Measurements from ENCODE around the gene CFAP410.
"Not testable (repeated sequence)": the region's sequence is repeated elsewhere in the genome, so short reads cannot be mapped to it uniquely, and the experiment has no call there.

Gene CFAP410

DNA sequence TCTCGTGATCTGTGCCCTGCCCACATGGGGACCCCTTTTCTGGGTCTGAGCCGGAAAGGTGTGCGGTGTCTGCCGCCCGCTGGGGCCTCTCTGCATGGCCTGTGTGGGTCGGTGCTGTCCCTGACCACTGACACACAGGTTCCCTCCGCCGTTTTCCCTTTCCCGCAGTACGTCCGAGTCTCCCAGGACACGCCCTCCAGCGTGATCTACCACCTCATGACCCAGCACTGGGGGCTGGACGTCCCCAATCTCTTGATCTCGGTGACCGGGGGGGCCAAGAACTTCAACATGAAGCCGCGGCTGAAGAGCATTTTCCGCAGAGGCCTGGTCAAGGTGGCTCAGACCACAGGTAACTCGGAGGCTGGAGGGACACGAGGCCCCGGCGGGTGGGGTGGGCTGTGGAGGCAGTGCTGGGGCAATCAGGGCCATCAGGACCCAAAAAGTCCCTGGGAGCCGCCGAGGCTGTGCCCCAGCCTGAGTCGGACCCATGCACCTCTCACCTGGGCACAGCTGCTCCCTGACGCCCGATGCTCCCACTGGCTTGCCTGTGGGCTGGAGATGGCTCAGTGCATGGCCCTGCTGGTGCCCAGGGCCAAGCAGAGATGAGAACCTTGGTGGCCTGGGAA lies 27.5 kb upstream of the CFAP410 start:
- 93% methylated on average over 28 of the region's 28 CpGs for WGBS
- H3K9me3 ChIP-seq (ENCODE audit: insufficient read depth, low read depth, low read length) = no peaks in the 10 kb centered on the region
- no peaks in the 10 kb centered on the region for H3K4me1 ChIP-seq (ENCODE audit: insufficient read depth, low read length)
- H3K27me3 ChIP-seq (ENCODE audit: insufficient read depth, low read length) = peaks cover 20% of the 10 kb centered on the region
- H3K9ac ChIP-seq (ENCODE audit: low read depth, low read length) = no peak overlapping the region
- H3K36me3 ChIP-seq (ENCODE audit: insufficient read depth, low read length) = no peaks in the 10 kb centered on the region
- H3K4me3 ChIP-seq (ENCODE audit: low read length) = no peak overlapping the region
- no peak overlapping the region for H3K27ac ChIP-seq (ENCODE audit: low read depth, low read length)

DNA sequence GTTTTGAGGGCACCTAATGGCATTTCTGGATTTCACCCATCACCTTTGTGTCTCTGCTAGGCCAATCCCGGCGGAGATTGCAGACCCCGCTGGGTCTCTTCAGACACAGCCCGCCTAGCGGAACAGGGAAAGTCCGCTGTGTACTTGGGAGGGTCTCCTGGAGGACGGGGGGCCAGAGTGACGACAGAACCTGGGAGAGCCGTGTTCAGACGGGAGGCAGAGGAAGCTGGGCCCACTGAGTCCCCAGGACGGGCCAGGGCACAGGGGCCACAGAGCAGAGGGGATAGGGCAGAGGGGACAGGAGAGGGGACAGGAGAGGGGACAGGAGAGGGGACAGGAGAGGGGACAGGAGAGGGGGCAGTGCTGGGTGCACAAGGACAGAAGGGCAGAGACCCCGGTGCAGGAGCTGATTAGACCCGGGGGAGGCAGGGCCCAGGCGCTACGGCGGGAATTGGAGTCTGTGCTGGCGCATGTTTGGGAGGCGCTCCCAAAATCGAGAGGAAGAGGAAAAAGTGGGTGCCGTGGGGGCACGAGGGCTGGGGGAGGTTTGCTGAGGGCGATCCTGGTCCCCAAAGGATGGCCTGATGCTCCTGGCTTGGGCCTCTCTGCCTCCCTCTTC lies 26.9 kb upstream of the CFAP410 start:
- no peak overlapping the region for H3K9ac ChIP-seq (ENCODE audit: low read depth, low read length)
- 95% methylated on average over 22 of the region's 22 CpGs for WGBS
- no peaks in the 10 kb centered on the region for H3K4me1 ChIP-seq (ENCODE audit: insufficient read depth, low read length)
- peaks cover 20% of the 10 kb centered on the region for H3K27me3 ChIP-seq (ENCODE audit: insufficient read depth, low read length)
- H3K36me3 ChIP-seq (ENCODE audit: insufficient read depth, low read length) = no peaks in the 10 kb centered on the region
- H3K27ac ChIP-seq (ENCODE audit: low read depth, low read length) = no peak overlapping the region
- no peaks in the 10 kb centered on the region for H3K9me3 ChIP-seq (ENCODE audit: insufficient read depth, low read depth, low read length)
- H3K4me3 ChIP-seq (ENCODE audit: low read length) = no peak overlapping the region

DNA sequence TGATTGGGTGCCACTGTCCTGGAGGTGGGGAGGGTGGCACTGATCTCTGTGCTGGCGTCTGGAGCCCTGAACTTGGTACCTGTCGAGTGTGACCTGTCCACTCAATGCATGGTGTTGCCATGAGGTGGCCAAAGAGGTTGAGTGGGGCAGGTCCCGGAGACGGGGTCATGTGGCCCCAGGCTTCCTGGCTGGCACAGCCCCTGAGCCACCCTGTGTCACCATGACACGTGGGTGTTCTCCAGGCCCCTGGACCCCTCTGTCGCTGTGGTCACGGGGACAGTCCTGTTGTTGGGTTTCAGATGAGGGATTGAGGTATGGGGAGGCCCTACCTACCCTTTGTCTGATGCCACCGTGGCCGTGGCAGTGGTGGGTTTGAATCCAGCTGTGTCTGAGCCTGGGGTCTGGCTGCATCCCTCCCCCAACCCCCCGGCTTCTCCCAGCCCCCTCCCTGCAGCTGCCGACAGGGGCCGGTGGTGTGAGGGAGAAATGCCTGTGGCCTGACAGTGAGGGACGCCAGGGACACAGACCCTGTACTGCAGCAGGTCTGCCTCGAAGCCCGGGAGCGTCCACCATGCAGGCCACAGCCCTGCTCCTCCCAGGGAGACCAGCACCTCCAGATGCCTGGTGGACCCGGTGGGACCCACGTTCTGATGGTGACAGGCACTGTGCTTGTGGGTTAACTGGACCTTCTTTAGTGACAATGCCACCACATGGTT lies 26.2 kb upstream of the CFAP410 start:
- Histone ChIP-seq H3K4me3 (ENCODE audit: low read length) (no peak overlapping the region), H3K9me3 (ENCODE audit: insufficient read depth, low read depth, low read length) (no peaks in the 10 kb centered on the region), H3K9ac (ENCODE audit: low read depth, low read length) (no peak overlapping the region), H3K27ac (ENCODE audit: low read depth, low read length) (no peak overlapping the region), H3K36me3 (ENCODE audit: insufficient read depth, low read length) (no peaks in the 10 kb centered on the region), H3K4me1 (ENCODE audit: insufficient read depth, low read length) (no peaks in the 10 kb centered on the region), H3K27me3 (ENCODE audit: insufficient read depth, low read length) (peaks cover 15% of the 10 kb centered on the region)
- WGBS = 90% methylated on average over 18 of the region's 18 CpGs

DNA sequence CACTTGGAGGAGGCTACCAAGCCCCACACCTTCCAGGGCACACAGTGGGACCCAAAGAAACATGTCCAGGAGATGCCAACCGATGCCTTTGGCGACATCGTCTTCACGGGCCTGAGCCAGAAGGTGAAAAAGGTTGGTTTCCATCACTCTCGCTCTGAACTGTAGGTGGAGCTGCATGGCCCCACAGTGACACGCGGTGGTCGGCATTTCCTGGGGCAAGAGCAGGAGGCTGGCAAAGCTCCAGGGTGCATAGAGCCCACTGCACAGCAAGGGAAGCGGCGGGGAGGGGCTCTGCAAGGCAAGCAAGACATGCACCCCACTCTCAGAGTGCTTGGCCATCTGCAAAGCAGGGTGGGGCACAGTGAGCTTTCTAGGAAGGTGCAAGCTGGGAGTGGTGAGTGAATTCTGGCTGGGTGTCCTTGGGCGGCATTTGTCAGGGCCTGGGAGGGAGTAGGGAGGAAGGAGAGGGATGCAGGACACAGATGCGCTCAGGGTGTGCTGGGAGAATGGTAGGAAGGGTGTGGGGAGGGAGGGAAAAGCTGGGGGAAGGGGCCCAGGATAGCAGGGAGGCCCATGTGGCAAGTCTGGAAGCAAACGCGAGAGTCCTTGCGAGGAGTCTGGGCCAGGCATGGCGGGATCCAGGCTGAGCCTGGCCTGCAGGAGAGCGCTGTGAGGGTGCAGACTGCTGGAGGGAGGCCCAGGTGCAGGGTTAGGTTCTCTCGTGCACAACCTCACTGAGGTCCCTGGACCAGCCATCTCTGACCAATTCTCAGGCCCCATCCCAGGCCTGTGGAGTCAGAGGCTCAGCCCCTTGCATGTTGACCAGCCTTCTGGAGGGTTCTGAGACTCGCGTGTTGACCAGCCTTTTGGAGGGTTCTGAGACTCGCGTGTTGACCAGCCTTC lies 25.2 kb upstream of the CFAP410 start:
- Histone ChIP-seq H3K27me3 (ENCODE audit: insufficient read depth, low read length) (peaks cover 8% of the 10 kb centered on the region), H3K36me3 (ENCODE audit: insufficient read depth, low read length) (no peaks in the 10 kb centered on the region), H3K4me3 (ENCODE audit: low read length) (no peak overlapping the region), H3K9ac (ENCODE audit: low read depth, low read length) (no peak overlapping the region), H3K9me3 (ENCODE audit: insufficient read depth, low read depth, low read length) (no peaks in the 10 kb centered on the region), H3K4me1 (ENCODE audit: insufficient read depth, low read length) (no peaks in the 10 kb centered on the region), H3K27ac (ENCODE audit: low read depth, low read length) (no peak overlapping the region)
- WGBS = 84% methylated on average over 22 of the region's 22 CpGs

DNA sequence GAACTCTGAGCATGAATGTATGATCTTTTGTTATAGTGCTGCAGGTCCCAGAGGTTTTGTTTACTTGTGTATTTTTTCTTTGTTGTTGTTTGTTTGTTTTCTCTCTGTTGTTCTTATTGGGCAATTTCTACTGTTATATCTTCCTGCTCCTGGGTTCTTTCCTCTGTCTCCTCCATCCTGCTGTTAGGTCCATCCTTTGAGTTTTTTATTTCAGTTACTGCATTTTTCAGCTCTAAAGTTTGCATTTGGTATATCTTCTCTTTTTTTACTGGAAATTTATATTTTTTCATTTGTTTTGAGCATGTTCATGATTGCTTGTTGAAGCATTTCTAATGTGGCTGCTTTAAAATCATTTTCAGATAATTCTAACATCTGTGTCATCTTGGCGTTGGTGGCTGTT lies 24.1 kb upstream of the CFAP410 start:
- H3K4me3 ChIP-seq (ENCODE audit: low read length) = no peak overlapping the region
- H3K27me3 ChIP-seq (ENCODE audit: insufficient read depth, low read length) = no peaks in the 10 kb centered on the region; the same call in 1 of the 2 replicates
- H3K27ac ChIP-seq (ENCODE audit: low read depth, low read length) = no peak overlapping the region
- H3K4me1 ChIP-seq (ENCODE audit: insufficient read depth, low read length) = no peaks in the 10 kb centered on the region
- no peaks in the 10 kb centered on the region for H3K36me3 ChIP-seq (ENCODE audit: insufficient read depth, low read length)
- H3K9me3 ChIP-seq (ENCODE audit: insufficient read depth, low read depth, low read length) = no peaks in the 10 kb centered on the region
- WGBS = 96% methylated on average over 1 of the region's 1 CpG
- H3K9ac ChIP-seq (ENCODE audit: low read depth, low read length) = no peak overlapping the region

DNA sequence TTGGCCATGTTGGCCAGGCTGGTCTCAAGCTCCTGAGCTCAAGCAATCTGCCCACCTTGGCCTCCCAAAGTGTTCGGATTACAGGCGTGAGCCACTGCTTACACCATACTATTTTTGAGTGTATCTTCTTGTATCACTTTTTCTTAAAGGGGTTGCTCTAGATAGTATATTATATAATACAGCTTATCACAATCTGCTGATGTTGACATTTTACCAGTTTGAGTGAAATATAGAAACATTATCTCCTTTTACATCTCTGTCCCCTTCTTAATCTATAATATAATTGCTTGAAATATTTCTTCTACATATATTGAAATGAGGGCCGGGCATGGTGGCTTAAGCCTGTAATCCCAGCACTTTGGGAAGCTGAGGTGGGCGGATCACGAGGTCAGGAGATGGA lies 22.7 kb upstream of the CFAP410 start:
- H3K4me3 ChIP-seq (ENCODE audit: low read length); H3K9me3 ChIP-seq (ENCODE audit: insufficient read depth, low read depth, low read length); H3K27ac ChIP-seq (ENCODE audit: low read depth, low read length); H3K27me3 ChIP-seq (ENCODE audit: insufficient read depth, low read length); H3K4me1 ChIP-seq (ENCODE audit: insufficient read depth, low read length); H3K36me3 ChIP-seq (ENCODE audit: insufficient read depth, low read length); H3K9ac ChIP-seq (ENCODE audit: low read depth, low read length): not testable (repeated sequence)
- 100% methylated on average over 3 of the region's 5 CpGs for WGBS

DNA sequence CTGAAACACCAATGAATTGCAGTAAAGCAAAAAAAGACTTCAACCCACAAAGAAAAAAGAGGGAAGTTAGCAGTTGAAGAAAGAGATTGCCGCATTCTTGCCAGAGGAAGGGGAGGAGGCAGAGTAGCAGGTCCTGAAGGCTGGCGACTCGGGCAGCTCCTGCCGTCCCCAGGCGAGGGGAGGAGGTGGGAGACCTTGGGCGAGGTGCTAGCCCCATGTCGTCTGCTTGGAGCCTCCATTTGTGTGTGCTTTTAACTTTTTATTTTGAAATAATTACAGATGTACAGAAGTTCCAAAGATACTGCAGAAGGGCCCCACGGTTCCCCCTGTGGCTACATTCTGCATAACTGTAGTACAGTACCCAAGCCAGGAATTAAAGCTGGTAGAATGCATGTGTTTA lies 21.0 kb upstream of the CFAP410 start:
- Histone ChIP-seq H3K4me3 (ENCODE audit: low read length) (no peak overlapping the region), H3K9me3 (ENCODE audit: insufficient read depth, low read depth, low read length) (no peaks in the 10 kb centered on the region), H3K4me1 (ENCODE audit: insufficient read depth, low read length) (no peaks in the 10 kb centered on the region), H3K27ac (ENCODE audit: low read depth, low read length) (no peak overlapping the region), H3K27me3 (ENCODE audit: insufficient read depth, low read length) (no peaks in the 10 kb centered on the region), H3K9ac (ENCODE audit: low read depth, low read length) (no peak overlapping the region), H3K36me3 (ENCODE audit: insufficient read depth, low read length) (no peaks in the 10 kb centered on the region)
- WGBS = 84% methylated on average over 8 of the region's 8 CpGs

DNA sequence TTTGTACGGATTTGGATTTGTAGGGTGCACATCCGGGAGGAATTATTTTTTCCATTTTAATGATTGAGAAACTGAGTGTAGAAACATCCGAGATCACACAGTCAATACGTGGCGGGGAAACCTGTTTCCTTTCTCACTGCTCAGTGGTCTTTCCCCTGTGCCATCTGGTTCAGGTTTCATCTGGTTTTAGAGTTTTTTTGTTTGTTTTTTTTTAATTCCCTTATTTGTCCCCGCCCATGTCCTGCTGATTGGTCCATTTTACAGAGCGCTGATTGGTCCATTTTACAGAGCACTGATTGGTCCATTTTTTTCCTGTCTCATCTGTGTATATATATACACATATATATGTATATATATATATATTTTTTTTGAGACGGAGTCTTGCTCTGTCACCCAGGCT lies 20.2 kb upstream of the CFAP410 start:
- H3K9me3 ChIP-seq (ENCODE audit: insufficient read depth, low read depth, low read length) = no peaks in the 10 kb centered on the region
- no peaks in the 10 kb centered on the region for H3K27me3 ChIP-seq (ENCODE audit: insufficient read depth, low read length)
- H3K9ac ChIP-seq (ENCODE audit: low read depth, low read length) = no peak overlapping the region
- no peaks in the 10 kb centered on the region for H3K36me3 ChIP-seq (ENCODE audit: insufficient read depth, low read length)
- no peaks in the 10 kb centered on the region for H3K4me1 ChIP-seq (ENCODE audit: insufficient read depth, low read length)
- H3K4me3 ChIP-seq (ENCODE audit: low read length) = no peak overlapping the region
- no peak overlapping the region for H3K27ac ChIP-seq (ENCODE audit: low read depth, low read length)
- 95% methylated on average over 8 of the region's 8 CpGs for WGBS

DNA sequence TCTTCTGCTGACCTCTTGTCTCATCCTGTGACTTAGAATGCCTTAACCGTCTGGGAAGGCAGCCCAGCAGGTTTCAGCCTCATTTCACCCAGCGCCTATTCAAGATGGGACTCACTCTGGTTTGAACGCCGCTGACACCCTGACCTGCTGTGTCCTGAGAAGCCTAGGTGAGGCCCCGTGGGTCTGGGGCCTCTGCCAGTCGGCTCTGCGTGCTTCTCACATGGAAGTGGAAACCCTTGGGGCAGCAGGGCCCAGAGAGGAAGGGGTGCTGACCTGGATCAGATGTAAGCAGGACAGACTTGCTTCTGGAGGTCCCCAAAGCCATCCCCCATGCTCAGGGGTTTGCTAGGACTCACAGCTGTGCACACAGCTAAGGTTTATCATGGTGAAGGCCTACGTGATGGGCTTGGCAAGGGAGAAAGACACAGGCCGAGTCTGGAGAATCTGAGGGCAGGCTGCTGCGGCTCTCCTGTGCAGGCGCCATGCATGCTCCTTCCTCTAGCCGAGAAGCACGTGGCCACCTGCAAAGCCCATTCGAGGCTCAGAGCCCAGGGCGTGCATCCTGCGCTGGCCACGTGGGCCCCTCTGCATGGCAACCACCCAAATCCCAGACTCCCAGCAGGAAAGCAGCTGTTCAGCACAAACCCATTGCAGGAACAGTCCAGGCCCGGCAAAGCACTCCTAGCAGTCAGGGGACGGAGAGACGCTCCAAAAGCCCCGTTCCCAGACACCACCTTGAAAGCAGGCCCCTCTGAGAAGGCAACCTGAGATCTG lies 18.1 kb upstream of the CFAP410 start:
- no peak overlapping the region for H3K4me3 ChIP-seq (ENCODE audit: low read length)
- WGBS = 91% methylated on average over 21 of the region's 21 CpGs
- H3K9ac ChIP-seq (ENCODE audit: low read depth, low read length) = no peak overlapping the region
- no peak overlapping the region for H3K27ac ChIP-seq (ENCODE audit: low read depth, low read length)
- H3K27me3 ChIP-seq (ENCODE audit: insufficient read depth, low read length) = no peaks in the 10 kb centered on the region
- H3K36me3 ChIP-seq (ENCODE audit: insufficient read depth, low read length) = no peaks in the 10 kb centered on the region
- no peaks in the 10 kb centered on the region for H3K9me3 ChIP-seq (ENCODE audit: insufficient read depth, low read depth, low read length)
- no peaks in the 10 kb centered on the region for H3K4me1 ChIP-seq (ENCODE audit: insufficient read depth, low read length)

DNA sequence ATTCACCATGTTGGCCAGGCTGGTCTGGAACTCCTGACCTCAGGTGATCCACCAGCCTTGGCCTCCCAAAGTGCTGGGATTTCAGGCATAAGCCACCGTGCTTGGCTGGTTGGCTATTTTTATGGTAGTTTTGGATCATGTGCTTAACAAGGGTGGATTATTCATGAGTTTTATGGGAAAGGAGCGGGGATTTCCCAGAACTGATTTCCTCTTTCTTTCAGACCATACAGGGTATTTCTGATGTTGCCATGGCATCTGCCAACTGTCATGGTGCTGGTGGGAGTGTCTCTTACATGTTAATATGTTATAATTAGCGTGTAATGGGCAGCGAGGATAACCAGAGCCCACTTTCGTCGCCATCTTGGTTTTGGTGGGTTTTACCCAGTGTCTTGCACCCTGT lies 17.4 kb upstream of the CFAP410 start:
- Histone ChIP-seq H3K4me3 (ENCODE audit: low read length) (no peak overlapping the region), H3K9me3 (ENCODE audit: insufficient read depth, low read depth, low read length) (no peaks in the 10 kb centered on the region), H3K36me3 (ENCODE audit: insufficient read depth, low read length) (no peaks in the 10 kb centered on the region), H3K27ac (ENCODE audit: low read depth, low read length) (no peak overlapping the region), H3K9ac (ENCODE audit: low read depth, low read length) (no peak overlapping the region), H3K4me1 (ENCODE audit: insufficient read depth, low read length) (no peaks in the 10 kb centered on the region), H3K27me3 (ENCODE audit: insufficient read depth, low read length) (no peaks in the 10 kb centered on the region)
- WGBS = 94% methylated on average over 6 of the region's 6 CpGs

All from HUES64 (cell line).